ENCODE data around the gene VPS8.
A peak's percentile ranks its signal among the peaks of the same experiment; 100 is the strongest.

Gene VPS8

GRCh38 chr3:185059766-185060165 lies 247.8 kb downstream of the VPS8 start:
- no peak for DNase-seq (ENCODE audit: low read depth in 2 of 2)
- TF ChIP-seq CTCF (IDR thresholded peaks at IDR 0.05; ENCODE audit: low read depth, low read length) = no peak
- H3K4me3 ChIP-seq (replicated peaks in 1 of 2; ENCODE audit: low read depth in 2 of 2, low read length in 2 of 2) = no peak overlapping the region

- H3K4me3 ChIP-seq (replicated peaks in 1 of 2; ENCODE audit: low read depth in 2 of 2, low read length in 2 of 2) = no peak overlapping the region
- no peak for DNase-seq (ENCODE audit: low read depth in 2 of 2)
- no peak for TF ChIP-seq CTCF (IDR thresholded peaks at IDR 0.05; ENCODE audit: low read depth, low read length)
Measured at GRCh38 chr3:185060655-185061054, 248.7 kb downstream of the VPS8 start.

GRCh38 chr3:185062191-185062590 lies 250.2 kb downstream of the VPS8 start:
- TF ChIP-seq CTCF (IDR thresholded peaks at IDR 0.05; ENCODE audit: low read depth, low read length) = no peak
- H3K4me3 ChIP-seq (replicated peaks in 1 of 2; ENCODE audit: low read depth in 2 of 2, low read length in 2 of 2) = no peak overlapping the region
- DNase-seq (ENCODE audit: low read depth in 2 of 2) = peak in 1 of 2 donors; percentile 12

GRCh38 chr3:185063431-185063830 lies 251.5 kb downstream of the VPS8 start:
- DNase-seq (ENCODE audit: low read depth in 2 of 2) = no peak
- no peak overlapping the region for H3K4me3 ChIP-seq (replicated peaks in 1 of 2; ENCODE audit: low read depth in 2 of 2, low read length in 2 of 2)
- no peak for TF ChIP-seq CTCF (IDR thresholded peaks at IDR 0.05; ENCODE audit: low read depth, low read length)

GRCh38 chr3:185065059-185065458 lies 253.1 kb downstream of the VPS8 start:
- DNase-seq (ENCODE audit: low read depth in 2 of 2) = no peak
- TF ChIP-seq CTCF (IDR thresholded peaks at IDR 0.05; ENCODE audit: low read depth, low read length) = no peak

GRCh38 chr3:185066251-185066650 lies 254.3 kb downstream of the VPS8 start:
- DNase-seq (ENCODE audit: low read depth in 2 of 2) = no peak
- TF ChIP-seq CTCF (IDR thresholded peaks at IDR 0.05; ENCODE audit: low read depth, low read length) = no peak
- H3K4me3 ChIP-seq (replicated peaks in 1 of 2; ENCODE audit: low read depth in 2 of 2, low read length in 2 of 2) = no peak overlapping the region

More at GRCh38 chr3:185065059-185065458, 253.1 kb downstream of the VPS8 start:
- H3K4me3 ChIP-seq (replicated peaks in 1 of 2; ENCODE audit: low read depth in 2 of 2, low read length in 2 of 2) = no peak overlapping the region

GRCh38 chr3:185067173-185067572 lies 255.2 kb downstream of the VPS8 start:
- H3K4me3 ChIP-seq (replicated peaks in 1 of 2; ENCODE audit: low read depth in 2 of 2, low read length in 2 of 2) = no peak overlapping the region
- no peak for TF ChIP-seq CTCF (IDR thresholded peaks at IDR 0.05; ENCODE audit: low read depth, low read length)
- DNase-seq (ENCODE audit: low read depth in 2 of 2) = no peak
